D721Med (cell line): ENCODE results near the gene IGSF11.

Source experiments
- DNase-seq: peaks from one replicate; pipeline ENCODE4 v3.0.0; 2011; ENCODE audit warnings: low spot score; ENCODE audit not compliant: insufficient read length
- FAIRE-seq: peaks from 2 replicates; lab custom pipeline; 2011; peaks lifted over from hg19 to GRCh38; lab: Jason Lieb, UNC
- TF ChIP-seq, protein P1 (sequence below): IDR thresholded peaks from 2 replicates; pipeline ENCODE4 v1.5.1; 2012; ENCODE audit warnings: mild to moderate bottlenecking, control low read depth; ENCODE audit not compliant: insufficient read depth; ENCODE audit errors: missing control alignments

Gene IGSF11

DNA sequence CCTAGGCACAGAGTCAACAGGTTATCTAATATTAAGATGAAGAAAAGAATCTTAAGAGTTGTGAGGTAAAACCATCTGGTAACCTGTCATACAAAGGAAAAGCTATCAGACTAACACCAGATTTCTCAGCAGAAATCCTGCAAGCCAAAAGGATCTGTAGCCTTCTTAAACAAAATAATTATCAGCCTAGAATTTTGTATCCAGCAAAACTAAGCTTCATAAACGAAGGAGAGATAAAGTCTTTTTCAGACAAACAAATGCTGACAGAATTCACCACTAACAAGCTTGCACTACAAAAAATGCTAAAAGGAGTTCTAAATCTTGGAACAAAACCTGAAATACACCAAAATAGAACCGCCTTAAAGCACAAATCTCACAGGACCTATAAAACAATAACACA lies 9.9 kb upstream of the IGSF11 start:
- TF ChIP-seq, protein P1, sequence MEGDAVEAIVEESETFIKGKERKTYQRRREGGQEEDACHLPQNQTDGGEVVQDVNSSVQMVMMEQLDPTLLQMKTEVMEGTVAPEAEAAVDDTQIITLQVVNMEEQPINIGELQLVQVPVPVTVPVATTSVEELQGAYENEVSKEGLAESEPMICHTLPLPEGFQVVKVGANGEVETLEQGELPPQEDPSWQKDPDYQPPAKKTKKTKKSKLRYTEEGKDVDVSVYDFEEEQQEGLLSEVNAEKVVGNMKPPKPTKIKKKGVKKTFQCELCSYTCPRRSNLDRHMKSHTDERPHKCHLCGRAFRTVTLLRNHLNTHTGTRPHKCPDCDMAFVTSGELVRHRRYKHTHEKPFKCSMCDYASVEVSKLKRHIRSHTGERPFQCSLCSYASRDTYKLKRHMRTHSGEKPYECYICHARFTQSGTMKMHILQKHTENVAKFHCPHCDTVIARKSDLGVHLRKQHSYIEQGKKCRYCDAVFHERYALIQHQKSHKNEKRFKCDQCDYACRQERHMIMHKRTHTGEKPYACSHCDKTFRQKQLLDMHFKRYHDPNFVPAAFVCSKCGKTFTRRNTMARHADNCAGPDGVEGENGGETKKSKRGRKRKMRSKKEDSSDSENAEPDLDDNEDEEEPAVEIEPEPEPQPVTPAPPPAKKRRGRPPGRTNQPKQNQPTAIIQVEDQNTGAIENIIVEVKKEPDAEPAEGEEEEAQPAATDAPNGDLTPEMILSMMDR: no peak
- no peak for FAIRE-seq
- DNase-seq: no peak

DNA sequence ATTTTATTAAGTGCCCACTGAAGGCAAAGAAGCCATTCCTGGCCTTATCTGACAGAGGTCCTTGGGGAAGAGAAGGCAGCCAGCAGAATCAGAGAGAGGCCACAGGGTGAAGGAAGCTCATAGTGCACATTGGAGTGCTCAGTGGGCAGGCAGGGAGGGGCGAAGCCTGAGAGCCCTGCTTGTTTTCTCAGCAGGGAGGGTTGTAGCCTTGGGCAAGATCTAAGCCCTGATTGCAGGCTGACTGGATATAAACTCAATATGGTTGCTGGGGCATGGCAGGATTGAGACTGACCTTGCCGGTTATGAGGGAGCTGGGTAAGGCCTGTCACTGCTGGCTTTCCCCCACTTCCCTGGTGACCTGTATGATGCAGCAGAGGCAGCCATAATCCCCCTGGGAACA lies 7.5 kb upstream of the IGSF11 start:
- no peak for DNase-seq
- FAIRE-seq: no peak
- TF ChIP-seq, protein P1: no peak

- DNase-seq (no peak), FAIRE-seq (no peak)
- TF ChIP-seq, protein P1: no peak
Measured at GRCh38 chr3:119035014-119035346, 334 bp upstream of the IGSF11 start.

DNA sequence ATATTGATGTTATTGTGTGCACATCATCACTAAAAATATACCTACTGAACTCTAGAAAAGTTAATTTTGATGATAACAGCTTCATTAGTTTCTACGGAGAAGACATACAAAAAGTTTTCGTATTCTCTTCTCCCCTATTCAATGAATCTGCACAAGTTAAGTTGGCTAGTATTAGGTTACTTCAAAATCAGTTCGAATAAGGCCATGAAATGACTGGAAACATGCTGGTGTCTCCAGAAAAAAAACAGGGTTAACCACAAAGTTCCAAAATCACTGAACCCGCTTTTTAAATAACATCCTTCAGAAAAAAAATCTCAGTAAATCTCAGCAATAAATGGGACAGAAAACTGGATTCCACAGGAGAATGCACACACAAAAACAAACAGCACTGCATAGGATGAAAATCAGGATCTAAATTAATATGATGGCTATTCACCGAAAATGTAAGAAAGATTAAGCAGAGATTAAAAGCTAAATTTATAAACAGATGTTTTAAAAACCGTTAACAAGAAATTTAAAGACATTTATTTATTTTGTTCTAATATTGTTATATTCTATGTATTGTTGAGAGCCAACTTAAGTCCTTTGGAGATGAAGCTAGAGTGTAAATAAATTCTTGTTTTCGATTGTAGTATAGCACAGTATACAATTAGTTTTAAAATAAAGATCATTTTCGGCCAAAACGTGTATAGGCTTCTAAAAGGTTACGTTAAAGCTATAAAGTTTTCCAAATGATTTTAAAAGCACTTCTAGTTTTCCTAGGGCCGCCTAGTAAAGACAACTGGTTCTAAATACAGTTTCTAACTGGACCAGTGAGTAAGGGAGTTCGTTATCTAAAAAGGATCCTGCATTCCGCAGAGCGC lies 1.0 kb downstream of the IGSF11 start:
- no peak for FAIRE-seq
- DNase-seq: no peak
- TF ChIP-seq, protein P1: no peak

- DNase-seq (no peak), FAIRE-seq (no peak)
- TF ChIP-seq, protein P1: no peak
Measured at GRCh38 chr3:119025171-119025795, 9.4 kb downstream of the IGSF11 start.

- TF ChIP-seq, protein P1: no peak
- FAIRE-seq: no peak
- no peak for DNase-seq
Measured at GRCh38 chr3:119019767-119020518, 14.7 kb downstream of the IGSF11 start.
